GM11168 (cell line): ENCODE data around the gene GARIN5B.

Source experiments
- in situ Hi-C: fragments of 300-500 bp; cut with MboI; formaldehyde crosslinking; loops from one replicate; pipeline ENCODE4 v1.12.0; 2022; ENCODE audit warnings: low sequenced_read_pairs; ENCODE audit not compliant: unreplicated experiment

GARIN5B gene

GRCh38 chr19:55362990-55363716 is at the start of gene GARIN5B:
Gene GARIN5B, minus strand, starts transcription at chr19:55363260. Its CDS starts 194 bp downstream, at chr19:55363066.
- in situ Hi-C loops = no loop called here

- in situ Hi-C loops = loop anchor here (10.0 to 25.0 kb wide), 2 partner anchors 115 to 273 kb away; partner anchors contain the start of gene TNNT1
Measured at GRCh38 chr19:55410168-55410567, 47.1 kb upstream of the GARIN5B start.

GRCh38 chr19:55409179-55409578 is 46.1 kb upstream of the GARIN5B start:
- in situ Hi-C loops = loop anchor here (25.0 kb wide), 1 partner anchor 272 kb away; the partner anchor contains the start of gene TNNT1

GRCh38 chr19:55408533-55408872 is 45.4 kb upstream of the GARIN5B start:
- in situ Hi-C loops = loop anchor here (25.0 kb wide), 1 partner anchor 271 kb away; the partner anchor contains the start of gene TNNT1

- in situ Hi-C loops = loop anchor here (25.0 kb wide), 1 partner anchor 271 kb away; the partner anchor contains the start of gene TNNT1
Measured at GRCh38 chr19:55407800-55408532, 44.9 kb upstream of the GARIN5B start.

- in situ Hi-C loops = loop anchor here (25.0 kb wide), 1 partner anchor 270 kb away; the partner anchor contains the start of gene TNNT1
Measured at GRCh38 chr19:55407550-55407799, 44.4 kb upstream of the GARIN5B start, which contains the start of gene UBE2S. Gene UBE2S, minus strand, starts transcription at chr19:55407788. Its CDS starts 199 bp downstream, at chr19:55407589.

GRCh38 chr19:55406826-55407549 is 43.9 kb upstream of the GARIN5B start:
- in situ Hi-C loops = loop anchor here (25.0 kb wide), 1 partner anchor 270 kb away; the partner anchor contains the start of gene TNNT1

GRCh38 chr19:55406091-55406825 is 43.2 kb upstream of the GARIN5B start:
- in situ Hi-C loops = loop anchor here (25.0 kb wide), 1 partner anchor 269 kb away; the partner anchor contains the start of gene TNNT1

GRCh38 chr19:55405638-55406037 is 42.6 kb upstream of the GARIN5B start:
- in situ Hi-C loops = loop anchor here (25.0 kb wide), 1 partner anchor 268 kb away; the partner anchor contains the start of gene TNNT1

GRCh38 chr19:55402509-55402908 is 39.4 kb upstream of the GARIN5B start:
- in situ Hi-C loops = loop anchor here (25.0 kb wide), 1 partner anchor 265 kb away; the partner anchor contains the start of gene TNNT1

GRCh38 chr19:55401390-55401789 is 38.3 kb upstream of the GARIN5B start:
- in situ Hi-C loops = loop anchor here (25.0 kb wide), 1 partner anchor 264 kb away; the partner anchor contains the start of gene TNNT1

- in situ Hi-C loops = loop anchor here (25.0 kb wide), 1 partner anchor 263 kb away; the partner anchor contains the start of gene TNNT1
Measured at GRCh38 chr19:55400281-55401087, 37.4 kb upstream of the GARIN5B start.

- in situ Hi-C loops = no loop called here
Measured at GRCh38 chr19:55398200-55398925, 35.3 kb upstream of the GARIN5B start.

GRCh38 chr19:55392820-55393761 is 30.0 kb upstream of the GARIN5B start:
- in situ Hi-C loops = no loop called here

GRCh38 chr19:55391702-55392615 is 28.9 kb upstream of the GARIN5B start:
- in situ Hi-C loops = no loop called here

- in situ Hi-C loops = no loop called here
Measured at GRCh38 chr19:55391191-55391670, 28.2 kb upstream of the GARIN5B start.
